GM18909 (cell line): ENCODE results near the gene GPRIN1.
"Not testable (repeated sequence)": the region's sequence is repeated elsewhere in the genome, so short reads cannot be mapped to it uniquely, and the experiment has no call there.

Experiments used
- ATAC-seq: cut with Tn5 transposase; IDR thresholded peaks from one replicate; pipeline ENCODE4 v1.9.1; 2021; ENCODE audit warnings: mild to moderate bottlenecking; ENCODE audit not compliant: unreplicated experiment, poor library complexity

GPRIN1 gene

GRCh38 chr5:176601901-176602482 lies 8.0 kb downstream of the GPRIN1 start:
- no peak for ATAC-seq

GRCh38 chr5:176599749-176600430 lies 10.1 kb downstream of the GPRIN1 start:
- not testable (repeated sequence) for ATAC-seq

- ATAC-seq = no peak
Observed at GRCh38 chr5:176597417-176598389, 12.3 kb downstream of the GPRIN1 start.

GRCh38 chr5:176596689-176597416 lies 13.1 kb downstream of the GPRIN1 start:
- peak; percentile 75 for ATAC-seq

GRCh38 chr5:176596069-176596644 lies 13.8 kb downstream of the GPRIN1 start:
- ATAC-seq = no peak

GRCh38 chr5:176595386-176595943 lies 14.5 kb downstream of the GPRIN1 start:
- ATAC-seq = no peak

- no peak for ATAC-seq
Observed at GRCh38 chr5:176594554-176594953, 15.4 kb downstream of the GPRIN1 start.

- no peak for ATAC-seq
Observed at GRCh38 chr5:176593273-176593869, 16.6 kb downstream of the GPRIN1 start.

- no peak for ATAC-seq
Observed at GRCh38 chr5:176592573-176592972, 17.4 kb downstream of the GPRIN1 start.

- not testable (repeated sequence) for ATAC-seq
Observed at GRCh38 chr5:176591667-176592066, 18.3 kb downstream of the GPRIN1 start.

- ATAC-seq = no peak
Observed at GRCh38 chr5:176590035-176590717, 19.8 kb downstream of the GPRIN1 start.

- no peak for ATAC-seq
Observed at GRCh38 chr5:176589039-176589769, 20.8 kb downstream of the GPRIN1 start.

- ATAC-seq = no peak
Observed at GRCh38 chr5:176588297-176588696, 21.7 kb downstream of the GPRIN1 start.

GRCh38 chr5:176587398-176587797 lies 22.6 kb downstream of the GPRIN1 start:
- ATAC-seq = no peak

GRCh38 chr5:176583076-176583475 lies 26.9 kb downstream of the GPRIN1 start:
- ATAC-seq = no peak

- no peak for ATAC-seq
Observed at GRCh38 chr5:176581361-176581760, 28.6 kb downstream of the GPRIN1 start.

GRCh38 chr5:176579323-176579722 lies 30.6 kb downstream of the GPRIN1 start:
- ATAC-seq = no peak

GRCh38 chr5:176578391-176578808 lies 31.6 kb downstream of the GPRIN1 start:
- no peak for ATAC-seq
